H1 (cell line): ENCODE data around the gene DICER1. TPM values are rescaled to one million over a fixed set of nuclear protein-coding genes. Genes with fewer than 3 reads are reported as not detected.

ENCODE experiments used
- CTCF ChIA-PET: fragments of 300-600 bp; sonication (Branson Sonifier 250); formaldehyde crosslinking; loops from one replicate; lab custom pipeline; 2021; ENCODE audit not compliant: partially characterized antibody; lab: Charles Lee
- POLR2A ChIA-PET: fragments of 300-600 bp; sonication (Branson Sonifier 250); formaldehyde crosslinking; loops from one replicate; lab custom pipeline; 2021; ENCODE audit warnings: inconsistent platforms; ENCODE audit not compliant: partially characterized antibody; lab: Charles Lee
- DNase-seq, 2 experiments: peaks; one replicate each; pipeline versions ENCODE4 v3.0.0 to v3.0.0-alpha.2; 2010 to 2022; ENCODE audit warnings: low spot score in 2 of 2, low read depth in 1 of 2, mixed read lengths in 1 of 2
- FAIRE-seq: peaks from 2 replicates; lab custom pipeline; 2011; peaks lifted over from hg19 to GRCh38; lab: Jason Lieb, UNC
- H2AFZ ChIP-seq: 2 replicates; pipeline ENCODE4 v1.8.1; 2012; ENCODE audit warnings: low read length, inconsistent platforms
- H2AK5ac ChIP-seq: 2 replicates; pipeline ENCODE4 v1.6.1; 2013; ENCODE audit warnings: low read depth, low read length
- H2BK120ac ChIP-seq: replicated peaks from 2 replicates; pipeline ENCODE3; 2013; ENCODE audit warnings: low read depth, low read length, inconsistent platforms
- H2BK12ac ChIP-seq: 2 replicates; pipeline ENCODE4 v1.6.1; 2013; ENCODE audit warnings: low read depth, low read length
- H2BK15ac ChIP-seq: 2 replicates; pipeline ENCODE4 v1.6.1; 2013; ENCODE audit warnings: low read length
- H2BK20ac ChIP-seq: 2 replicates; pipeline ENCODE4 v1.6.1; 2013; ENCODE audit warnings: low read length
- H2BK5ac ChIP-seq: 2 replicates; pipeline ENCODE4 v1.6.1; 2013; ENCODE audit warnings: low read depth, low read length
- H3K14ac ChIP-seq: 2 replicates; pipeline ENCODE4 v1.6.1; 2013; ENCODE audit warnings: inconsistent platforms; ENCODE audit not compliant: insufficient read length
- H3K18ac ChIP-seq: 2 replicates; pipeline ENCODE4 v1.6.1; 2013; ENCODE audit warnings: low read length; ENCODE audit errors: extremely low read depth
- H3K23ac ChIP-seq: 2 replicates; pipeline ENCODE4 v1.6.1; 2013; ENCODE audit warnings: inconsistent platforms; ENCODE audit not compliant: insufficient read length
- H3K23me2 ChIP-seq: 2 replicates; pipeline ENCODE4 v1.6.1; 2013; ENCODE audit warnings: low read depth, low read length
- H3K27ac ChIP-seq: 2 replicates; pipeline ENCODE4 v1.6.1; 2011; ENCODE audit warnings: low read depth, low read length, inconsistent platforms
- H3K27me3 ChIP-seq, 4 experiments: replicated peaks in 1 of 4; 1 replicate in 1 of 4; 2 replicates in 3 of 4; pipeline versions ENCODE4 v1.6.1 to v1.8.1; 2011 to 2013; ENCODE audit warnings: low read length in 3 of 4, mild to moderate bottlenecking in 3 of 4, inconsistent platforms in 2 of 4, mixed read lengths in 2 of 4, moderate library complexity in 1 of 4; ENCODE audit not compliant: control insufficient read depth in 3 of 4, insufficient read depth in 3 of 4; ENCODE audit errors: extremely low read depth in 1 of 4
- H3K36me3 ChIP-seq, 4 experiments: 2 replicates each; pipeline versions ENCODE4 v1.6.1 to v1.8.1; 2011 to 2013; ENCODE audit warnings: mild to moderate bottlenecking in 4 of 4, low read length in 3 of 4, moderate library complexity in 2 of 4, control low read depth in 1 of 4, inconsistent platforms in 1 of 4; ENCODE audit not compliant: insufficient read depth in 4 of 4, control insufficient read depth in 2 of 4
- H3K4ac ChIP-seq: replicated peaks from 2 replicates; pipeline ENCODE3; 2013; ENCODE audit warnings: low read length, low read depth, mixed read lengths, inconsistent platforms; ENCODE audit not compliant: insufficient read length
- H3K4me1 ChIP-seq, 4 experiments: replicated peaks in 1 of 4; 1 replicate in 1 of 4; 2 replicates in 3 of 4; pipeline versions ENCODE4 v1.6.1 to v1.8.1; 2011 to 2013; ENCODE audit warnings: low read length in 3 of 4, inconsistent platforms in 2 of 4, mixed read lengths in 1 of 4; ENCODE audit not compliant: insufficient read depth in 4 of 4, control insufficient read depth in 3 of 4
- H3K4me2 ChIP-seq, 2 experiments: 2 replicates each; pipeline versions ENCODE4 v1.6.1 to v1.8.1; 2011 to 2013; ENCODE audit warnings: low read depth in 2 of 2, low read length in 2 of 2, control low read depth in 1 of 2, inconsistent platforms in 1 of 2, mild to moderate bottlenecking in 1 of 2; ENCODE audit not compliant: insufficient read depth in 1 of 2
- H3K4me3 ChIP-seq, 4 experiments: fragments of 200-600, 300-600 bp in 1 of 4; sonication (generic), shearing (Covaris generic), sonication (Bioruptor Twin) in 1 of 4; 2 replicates each; pipeline versions ENCODE4 v1.5.1 to v1.8.1; 2011 to 2016; ENCODE audit warnings: low read length in 4 of 4, low read depth in 3 of 4, control low read depth in 2 of 4, inconsistent platforms in 2 of 4, mild to moderate bottlenecking in 2 of 4, mixed read lengths in 1 of 4, moderate library complexity in 1 of 4; ENCODE audit not compliant: insufficient read depth in 2 of 4; ENCODE audit errors: extremely low read depth in 1 of 4
- H3K56ac ChIP-seq: replicated peaks from 2 replicates; pipeline ENCODE3; 2013; ENCODE audit warnings: low read depth, mild to moderate bottlenecking, mixed read lengths, low read length, inconsistent platforms; ENCODE audit not compliant: insufficient read length
- H3K79me1 ChIP-seq: 2 replicates; pipeline ENCODE4 v1.6.1; 2013; ENCODE audit warnings: low read depth, low read length, control low read depth
- H3K79me2 ChIP-seq, 2 experiments: 2 replicates each; pipeline versions ENCODE4 v1.6.1 to v1.8.1; 2012 to 2013; ENCODE audit warnings: low read length in 2 of 2, mild to moderate bottlenecking in 2 of 2, inconsistent platforms in 1 of 2; ENCODE audit not compliant: insufficient read depth in 2 of 2, control insufficient read depth in 1 of 2
- H3K9ac ChIP-seq, 4 experiments: replicated peaks in 1 of 4; 1 replicate in 1 of 4; 2 replicates in 3 of 4; pipeline versions ENCODE4 v1.6.1 to v1.8.1; 2011 to 2013; ENCODE audit warnings: low read depth in 3 of 4, low read length in 3 of 4, control low read depth in 2 of 4, mild to moderate bottlenecking in 2 of 4, moderate library complexity in 2 of 4, inconsistent platforms in 1 of 4; ENCODE audit errors: extremely low read depth in 1 of 4
- H3K9me3 ChIP-seq, 2 experiments: 2 replicates each; pipeline versions ENCODE4 v1.6.1 to v1.8.1; 2012 to 2013; ENCODE audit warnings: mild to moderate bottlenecking in 2 of 2, moderate library complexity in 2 of 2, control low read depth in 1 of 2, inconsistent platforms in 1 of 2, low read depth in 1 of 2, low read length in 1 of 2, mixed read lengths in 1 of 2; ENCODE audit not compliant: insufficient read depth in 2 of 2
- H4K20me1 ChIP-seq, 2 experiments: replicated peaks in 1 of 2; 2 replicates each; pipeline versions ENCODE3 to v1.8.1; 2011 to 2013; ENCODE audit warnings: inconsistent platforms in 2 of 2, low read length in 2 of 2, mild to moderate bottlenecking in 1 of 2; ENCODE audit not compliant: insufficient read depth in 2 of 2, control insufficient read depth in 1 of 2
- H4K5ac ChIP-seq: 2 replicates; pipeline ENCODE4 v1.6.1; 2013; ENCODE audit warnings: low read length, low read depth, mixed read lengths, inconsistent platforms; ENCODE audit not compliant: insufficient read length
- H4K8ac ChIP-seq: 2 replicates; pipeline ENCODE4 v1.8.0; 2013; ENCODE audit warnings: mild to moderate bottlenecking, moderate library complexity, low read length, inconsistent platforms; ENCODE audit not compliant: insufficient read depth; ENCODE audit errors: extremely low read depth
- H4K91ac ChIP-seq: replicated peaks from 2 replicates; pipeline ENCODE3; 2013; ENCODE audit warnings: low read length, mixed read lengths, inconsistent platforms; ENCODE audit not compliant: insufficient read length
- BACH1 ChIP-seq: IDR thresholded peaks from 2 replicates; pipeline ENCODE4 v1.6.1; 2012; ENCODE audit warnings: low read length, improper control_type of control experiment
- CEBPB ChIP-seq: IDR thresholded peaks from 2 replicates; pipeline ENCODE4 v1.6.1; 2012; ENCODE audit warnings: low read depth, low read length
- CHD1 ChIP-seq: IDR thresholded peaks from 2 replicates; pipeline ENCODE4 v1.6.1; 2012; ENCODE audit warnings: low read depth, low read length, improper control_type of control experiment
- CREB1 ChIP-seq: IDR thresholded peaks from 2 replicates; pipeline ENCODE4 v1.6.1; 2012; ENCODE audit warnings: inconsistent platforms
- KDM4A ChIP-seq: IDR thresholded peaks from one replicate; pipeline ENCODE4 v1.7.1; 2012; ENCODE audit warnings: low read depth, mild to moderate bottlenecking, moderate library complexity, low read length, inconsistent platforms; ENCODE audit not compliant: severe bottlenecking
- RBBP5 ChIP-seq: IDR thresholded peaks from 2 replicates; pipeline ENCODE4 v1.7.1; 2012; ENCODE audit warnings: low read depth, mild to moderate bottlenecking, inconsistent platforms, low read length, moderate library complexity, borderline replicate concordance
- SP1 ChIP-seq: IDR thresholded peaks from 2 replicates; pipeline ENCODE4 v1.6.1; 2011; ENCODE audit warnings: low read depth, low read length
- TAF7 ChIP-seq: optimal IDR thresholded peaks from 2 replicates; pipeline ENCODE3; 2011; ENCODE audit warnings: low read depth, mild to moderate bottlenecking, inconsistent platforms, low read length, moderate library complexity, borderline replicate concordance
- YY1 ChIP-seq: IDR thresholded peaks from 2 replicates; pipeline ENCODE4 v1.6.1; 2011; ENCODE audit warnings: low read depth, mild to moderate bottlenecking, low read length
- WGBS, 2 experiments: shearing (Covaris generic) in 1 of 2; methylation state at CpG; one replicate each; pipeline versions ENCODE4 v1.1.6 to v1.1.7; 2013 to 2015; ENCODE audit warnings: low lambda C conversion rate in 2 of 2, mixed read lengths in 2 of 2, inconsistent platforms in 1 of 2, low coverage in 1 of 2, missing lambda C conversion rate in 1 of 2; ENCODE audit not compliant: insufficient replicate concordance in 2 of 2, insufficient coverage in 1 of 2, insufficient read length in 1 of 2; ENCODE audit errors: extremely low coverage in 1 of 2, missing lambda C conversion rate in 1 of 2; 5-methylcytosine and 5-hydroxymethylcytosine counted together
- polyA plus RNA-seq, 7 experiments: library from polyadenylated mRNA; depleted of rRNA in 3 of 7; stranded (reverse) in 5 of 7; unstranded in 2 of 7; fragments of >200 nt in 5 of 7; fragments of 200-250 nt in 2 of 7; gene quantifications; 1 replicate in 5 of 7; 2 replicates in 1 of 7; 4 replicates in 1 of 7; pipeline versions ENCODE4 v1.2.1 to v1.2.3, GENCODE V29; 2011 to 2013; ENCODE audit warnings: missing spikeins in 2 of 7, mixed read lengths in 2 of 7
- total RNA-seq: library from RNA; stranded (reverse); fragmentation: NEBNext Ultra II Directional; extraction: Animal tissue kit (Norgen Biotek cat#: 25700); gene quantifications from 2 replicates; pipeline ENCODE4 v1.2.1, GENCODE V29; 2021
- TF ChIP-seq, protein P1 (sequence below): IDR thresholded peaks from 2 replicates; pipeline ENCODE4 v1.6.1; 2011; ENCODE audit warnings: low read depth, mild to moderate bottlenecking, low read length; ENCODE audit not compliant: insufficient read depth
- TF ChIP-seq, protein P2 (sequence below), 3 experiments: IDR thresholded peaks; 1 replicate in 2 of 3; 2 replicates in 1 of 3; pipeline versions ENCODE4 v1.5.1 to v1.6.1; 2011; ENCODE audit warnings: low read length in 3 of 3, mild to moderate bottlenecking in 3 of 3, inconsistent platforms in 2 of 3, low read depth in 1 of 3, moderate library complexity in 1 of 3; ENCODE audit not compliant: insufficient read depth in 1 of 3; ENCODE audit errors: control extremely low read depth in 1 of 3

DICER1 gene
- total and polyA plus RNA-seq, 2 of the 8 experiments (the other 6 are each of a cell fraction or from before 2014, with no cell fraction given) = 11.9 to 61.8 TPM

DNA sequence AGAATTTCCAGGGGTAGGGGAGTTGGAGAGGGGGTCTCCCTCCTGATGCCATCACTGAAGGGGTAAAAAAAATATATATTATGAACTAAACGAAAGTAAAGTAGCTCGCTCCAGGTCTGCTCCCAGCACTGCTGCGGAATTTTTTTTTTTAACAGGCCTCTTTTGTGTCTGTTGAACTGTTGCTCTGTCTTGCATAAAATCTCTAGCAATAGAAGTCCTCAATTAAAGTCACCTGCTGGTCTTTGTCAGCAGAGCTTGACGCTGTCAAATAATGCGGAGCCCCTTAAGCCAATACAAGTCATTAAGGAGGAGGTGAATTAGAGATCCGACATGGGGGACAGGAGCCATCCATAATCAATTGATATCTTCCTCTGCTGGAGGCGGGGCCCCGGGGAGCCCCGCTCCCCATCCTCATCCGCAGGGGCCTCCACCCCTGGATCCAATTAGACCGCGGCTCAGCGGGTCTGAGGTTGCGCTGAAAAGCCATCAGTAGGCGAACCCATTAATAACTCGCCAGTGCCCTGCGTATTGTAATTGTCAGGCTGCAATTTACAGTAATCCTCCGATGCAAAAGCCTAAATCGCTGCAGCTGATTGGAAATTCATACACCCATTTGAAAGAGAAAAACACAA is 85.6 kb downstream of the DICER1 start:
- H3K23me2 ChIP-seq = no peaks in the 10 kb centered on the region
- H3K4ac ChIP-seq = no peak overlapping the region
- H2BK20ac ChIP-seq = no peak overlapping the region
- no peaks in the 10 kb centered on the region for H3K27me3 ChIP-seq
- no peak overlapping the region for H3K9ac ChIP-seq
- DNase-seq = no peak
- H4K91ac ChIP-seq = no peak overlapping the region
- no peaks in the 10 kb centered on the region for H3K4me1 ChIP-seq
- H3K56ac ChIP-seq = no peak overlapping the region
- 90% methylated on average over 19 of the region's 19 CpGs; no CpG with 5 or more reads in 1 of the 2 experiments for WGBS, 2 experiments
- no peak overlapping the region for H2BK15ac ChIP-seq
- no peak overlapping the region for H4K8ac ChIP-seq
- H4K5ac ChIP-seq = no peak overlapping the region
- no peak overlapping the region for H2AFZ ChIP-seq
- H3K27ac ChIP-seq = no peak overlapping the region
- H2BK120ac ChIP-seq = no peak overlapping the region
- H2AK5ac ChIP-seq = no peak overlapping the region
- no peak overlapping the region for H3K4me3 ChIP-seq
- H4K20me1 ChIP-seq = no peaks in the 10 kb centered on the region
- no peak overlapping the region for H3K23ac ChIP-seq
- H2BK5ac ChIP-seq = no peak overlapping the region
- no peaks in the 10 kb centered on the region for H3K36me3 ChIP-seq
- H3K9me3 ChIP-seq = no peaks in the 10 kb centered on the region
- no peak overlapping the region for H3K18ac ChIP-seq
- H2BK12ac ChIP-seq = no peak overlapping the region
- POLR2A ChIA-PET = no interaction called here
- FAIRE-seq = no peak
- no peak overlapping the region for H3K14ac ChIP-seq
- CTCF ChIA-PET = no interaction called here
- no peaks in the 10 kb centered on the region for H3K79me2 ChIP-seq
- no peak overlapping the region for H3K4me2 ChIP-seq
- no peaks in the 10 kb centered on the region for H3K79me1 ChIP-seq
- TF ChIP-seq CHD1 (no peak), RBBP5 (no peak), YY1 (no peak), CREB1 (no peak), SP1 (no peak), TAF7 (no peak), BACH1 (no peak), KDM4A (no peak), CEBPB (no peak)
- TF ChIP-seq, protein P1, sequence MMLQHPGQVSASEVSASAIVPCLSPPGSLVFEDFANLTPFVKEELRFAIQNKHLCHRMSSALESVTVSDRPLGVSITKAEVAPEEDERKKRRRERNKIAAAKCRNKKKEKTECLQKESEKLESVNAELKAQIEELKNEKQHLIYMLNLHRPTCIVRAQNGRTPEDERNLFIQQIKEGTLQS = no peak
- TF ChIP-seq, protein P2, sequence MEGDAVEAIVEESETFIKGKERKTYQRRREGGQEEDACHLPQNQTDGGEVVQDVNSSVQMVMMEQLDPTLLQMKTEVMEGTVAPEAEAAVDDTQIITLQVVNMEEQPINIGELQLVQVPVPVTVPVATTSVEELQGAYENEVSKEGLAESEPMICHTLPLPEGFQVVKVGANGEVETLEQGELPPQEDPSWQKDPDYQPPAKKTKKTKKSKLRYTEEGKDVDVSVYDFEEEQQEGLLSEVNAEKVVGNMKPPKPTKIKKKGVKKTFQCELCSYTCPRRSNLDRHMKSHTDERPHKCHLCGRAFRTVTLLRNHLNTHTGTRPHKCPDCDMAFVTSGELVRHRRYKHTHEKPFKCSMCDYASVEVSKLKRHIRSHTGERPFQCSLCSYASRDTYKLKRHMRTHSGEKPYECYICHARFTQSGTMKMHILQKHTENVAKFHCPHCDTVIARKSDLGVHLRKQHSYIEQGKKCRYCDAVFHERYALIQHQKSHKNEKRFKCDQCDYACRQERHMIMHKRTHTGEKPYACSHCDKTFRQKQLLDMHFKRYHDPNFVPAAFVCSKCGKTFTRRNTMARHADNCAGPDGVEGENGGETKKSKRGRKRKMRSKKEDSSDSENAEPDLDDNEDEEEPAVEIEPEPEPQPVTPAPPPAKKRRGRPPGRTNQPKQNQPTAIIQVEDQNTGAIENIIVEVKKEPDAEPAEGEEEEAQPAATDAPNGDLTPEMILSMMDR (IDR thresholded peaks at IDR 0.05; ENCODE audit: control extremely low read depth in 1 of 3, insufficient read depth in 1 of 3, low read depth in 1 of 3, low read length in 3 of 3) = no peak
